Gastroesophageal sphincter (tissue), 3 donors: ENCODE measurements around the gene MED31.

ENCODE experiments used
- CTCF ChIP-seq, 4 experiments: fragments of 200-600 bp in 2 of 4; fragments of 450-650 bp in 2 of 4; sonication (generic) in 1 of 4; IDR thresholded peaks; one replicate each; pipeline ENCODE4 v1.5.1; 2017 to 2019; ENCODE audit warnings: antibody characterized with exemption in 4 of 4, mild to moderate bottlenecking in 2 of 4, moderate library complexity in 2 of 4
- EP300 ChIP-seq: sonication (generic); formaldehyde crosslinking; IDR thresholded peaks from one replicate; pipeline ENCODE4 v1.6.1; 2017; ENCODE audit warnings: antibody characterized with exemption, mild to moderate bottlenecking
- POLR2A ChIP-seq, 2 donors: fragments of 450-650 bp; IDR thresholded peaks; one replicate each; pipeline ENCODE4 v1.6.1; 2017; ENCODE audit warnings: antibody characterized with exemption in 2 of 2, mild to moderate bottlenecking in 2 of 2, moderate library complexity in 1 of 2

GRCh38 chr17:6681176-6681575, 29.8 kb upstream of the MED31 start:
- TF ChIP-seq CTCF (IDR thresholded peaks at IDR 0.05) (no peak), POLR2A (IDR thresholded peaks at IDR 0.05) (no peak), EP300 (no peak)
